OCI-LY7 (cell line): ENCODE measurements around the gene LSM4. TPM values are rescaled to one million over a fixed set of nuclear protein-coding genes. Genes with fewer than 3 reads are reported as not detected.
A peak's percentile ranks its signal among the peaks of the same experiment; 100 is the strongest.

Experiments
- BruUV-seq: library from RNA; stranded (reverse); fragments of 400-500 nt; replicated peaks from 2 replicates; lab custom pipeline; 2021; lab: Mats Ljungman, UMichigan
- CTCF ChIA-PET: fragments of 300-600 bp; sonication (Branson Sonifier 250); formaldehyde crosslinking; loops from one replicate; lab custom pipeline; 2022; ENCODE audit warnings: antibody characterized with exemption; ENCODE audit not compliant: unreplicated experiment; lab: Charles Lee
- POLR2A ChIA-PET: fragments of 300-600 bp; sonication (Branson Sonifier 250); formaldehyde crosslinking; loops from one replicate; lab custom pipeline; 2022; ENCODE audit warnings: antibody characterized with exemption; lab: Charles Lee
- DNase-seq: peaks from one replicate; pipeline ENCODE4 v3.0.0-alpha.2; 2015; ENCODE audit warnings: low spot score
- H2AFZ ChIP-seq: fragments of 200-600 bp; sonication (generic), shearing (Covaris generic); 2 replicates; pipeline ENCODE4 v1.6.1; 2014; ENCODE audit warnings: mild to moderate bottlenecking, antibody characterized with exemption, low read length, moderate library complexity
- H3K27ac ChIP-seq: fragments of 200-600 bp; sonication (generic); 2 replicates; pipeline ENCODE4 v1.5.1; 2014; ENCODE audit warnings: mixed run types, low read depth, mild to moderate bottlenecking, moderate library complexity, low read length, inconsistent platforms; ENCODE audit not compliant: poor library complexity, severe bottlenecking
- H3K36me3 ChIP-seq: fragments of 200-600 bp; sonication (generic); 2 replicates; pipeline ENCODE4 v1.6.1; 2014; ENCODE audit warnings: mild to moderate bottlenecking, antibody characterized with exemption, low read length, moderate library complexity, mixed read lengths; ENCODE audit not compliant: insufficient read depth
- H3K4me1 ChIP-seq: fragments of 200-600 bp; sonication (generic); 2 replicates; pipeline ENCODE4 v1.5.1; 2014; ENCODE audit warnings: mild to moderate bottlenecking, low read length; ENCODE audit not compliant: insufficient read depth, poor library complexity, severe bottlenecking
- H3K4me2 ChIP-seq: fragments of 200-600 bp; sonication (generic); 2 replicates; pipeline ENCODE4 v1.6.1; 2014; ENCODE audit warnings: mild to moderate bottlenecking, low read length
- H3K4me3 ChIP-seq: fragments of 200-600 bp; sonication (generic); 2 replicates; pipeline ENCODE4 v1.5.1; 2014; ENCODE audit warnings: mild to moderate bottlenecking, low read depth, low read length; ENCODE audit not compliant: poor library complexity, severe bottlenecking
- H3K79me2 ChIP-seq: fragments of 200-600 bp; sonication (generic); 2 replicates; pipeline ENCODE4 v1.6.1; 2016; ENCODE audit warnings: low read depth, mild to moderate bottlenecking, low read length, moderate library complexity, mixed read lengths; ENCODE audit not compliant: insufficient read depth
- H3K9me2 ChIP-seq: fragments of 200-600 bp; sonication (generic); 2 replicates; pipeline ENCODE4 v1.6.1; 2016; ENCODE audit warnings: mild to moderate bottlenecking, low read length, mixed read lengths; ENCODE audit not compliant: insufficient read depth
- H3K9me3 ChIP-seq: fragments of 200-600 bp; sonication (generic); 2 replicates; pipeline ENCODE4 v1.6.1; 2014; ENCODE audit warnings: mild to moderate bottlenecking, mixed run types, low read length, mixed read lengths
- H4K20me1 ChIP-seq: fragments of 200-600 bp; sonication (generic); 2 replicates; pipeline ENCODE4 v1.6.1; 2014; ENCODE audit warnings: mild to moderate bottlenecking, antibody characterized with exemption, low read length, moderate library complexity, mixed read lengths; ENCODE audit not compliant: insufficient read depth
- EZH2phosphoT487 ChIP-seq: fragments of 200-600 bp; sonication (generic); IDR thresholded peaks from 2 replicates; pipeline ENCODE4 v1.6.1; 2018; ENCODE audit warnings: low read depth, borderline replicate concordance, mild to moderate bottlenecking, mixed run types, antibody characterized with exemption, low read length, moderate library complexity, mixed read lengths
- intact Hi-C: fragments of 100-400 bp; cut with micrococcal nuclease; formaldehyde crosslinking; loops from one replicate; pipeline ENCODE4 v1.10.0; 2022; ENCODE audit not compliant: unreplicated experiment
- total RNA-seq, 2 experiments: library from RNA; depleted of rRNA in 1 of 2; stranded (reverse); fragments of >200 nt in 1 of 2; shearing (Covaris generic) in 1 of 2; gene quantifications; 2 replicates each; pipeline ENCODE4 v1.2.3, GENCODE V29; 2014 to 2022
- TF ChIP-seq, protein P1 (sequence below): fragments of 200-600 bp; sonication (generic); conservative IDR thresholded peaks from 2 replicates; pipeline ENCODE4 v1.5.1; 2014; ENCODE audit warnings: mild to moderate bottlenecking, antibody characterized with exemption, low read length, moderate library complexity, mixed read lengths

The LSM4 gene
- total RNA-seq, 2 experiments from 2014 or later, result 232 to 451 TPM

DNA sequence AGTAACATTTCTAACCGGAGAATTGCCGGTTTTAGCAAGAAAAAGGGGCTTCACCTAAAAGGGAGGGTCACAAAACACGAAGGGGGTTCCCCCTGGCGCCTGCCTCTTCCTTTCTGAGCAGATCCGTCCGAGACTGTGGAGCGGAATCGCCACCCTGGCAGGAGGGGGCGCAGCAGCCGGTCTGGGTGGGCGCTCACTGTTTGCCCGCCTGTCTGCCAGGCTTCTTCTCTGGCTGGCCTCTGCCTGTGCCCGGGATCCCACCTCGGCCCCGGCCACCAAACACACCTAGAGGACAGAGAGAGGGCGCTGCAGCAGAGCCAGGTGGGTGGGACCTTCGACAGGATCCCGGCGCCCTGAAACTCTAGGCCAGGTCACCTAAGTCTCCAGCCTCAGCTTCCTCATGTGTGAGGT lies 15.6 kb downstream of the LSM4 start:
- H3K9me2 ChIP-seq, result no peaks in the 10 kb centered on the region
- peaks cover 63% of the 10 kb centered on the region for H3K36me3 ChIP-seq
- ChIA-PET POLR2A (interaction anchor here (0.6 to 1.0 kb wide), 2 partner anchors 14 to 210 kb away, joined by 3 to 5 read pairs; partner anchors contain the start of gene MAST3), CTCF (interaction anchor here (0.5 kb wide), 1 partner anchor 14 kb away, joined by 6 read pairs; no protein-coding TSS in a partner anchor)
- H3K4me3 ChIP-seq, result peak overlapping the region; percentile 35
- H3K4me2 ChIP-seq, result peak overlapping the region; percentile 85
- no peak overlapping the region for H2AFZ ChIP-seq
- H3K79me2 ChIP-seq, result no peaks in the 10 kb centered on the region
- DNase-seq, result peak; percentile 25
- no TSS peak for BruUV-seq
- intact Hi-C loops, result no loop called here
- no peaks in the 10 kb centered on the region for H4K20me1 ChIP-seq
- no peak for TF ChIP-seq EZH2phosphoT487
- TF ChIP-seq, protein P1, sequence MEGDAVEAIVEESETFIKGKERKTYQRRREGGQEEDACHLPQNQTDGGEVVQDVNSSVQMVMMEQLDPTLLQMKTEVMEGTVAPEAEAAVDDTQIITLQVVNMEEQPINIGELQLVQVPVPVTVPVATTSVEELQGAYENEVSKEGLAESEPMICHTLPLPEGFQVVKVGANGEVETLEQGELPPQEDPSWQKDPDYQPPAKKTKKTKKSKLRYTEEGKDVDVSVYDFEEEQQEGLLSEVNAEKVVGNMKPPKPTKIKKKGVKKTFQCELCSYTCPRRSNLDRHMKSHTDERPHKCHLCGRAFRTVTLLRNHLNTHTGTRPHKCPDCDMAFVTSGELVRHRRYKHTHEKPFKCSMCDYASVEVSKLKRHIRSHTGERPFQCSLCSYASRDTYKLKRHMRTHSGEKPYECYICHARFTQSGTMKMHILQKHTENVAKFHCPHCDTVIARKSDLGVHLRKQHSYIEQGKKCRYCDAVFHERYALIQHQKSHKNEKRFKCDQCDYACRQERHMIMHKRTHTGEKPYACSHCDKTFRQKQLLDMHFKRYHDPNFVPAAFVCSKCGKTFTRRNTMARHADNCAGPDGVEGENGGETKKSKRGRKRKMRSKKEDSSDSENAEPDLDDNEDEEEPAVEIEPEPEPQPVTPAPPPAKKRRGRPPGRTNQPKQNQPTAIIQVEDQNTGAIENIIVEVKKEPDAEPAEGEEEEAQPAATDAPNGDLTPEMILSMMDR, result peak; percentile 75
- peaks cover 54% of the 10 kb centered on the region for H3K4me1 ChIP-seq
- peak overlapping the region; percentile 94 for H3K27ac ChIP-seq
- no peaks in the 10 kb centered on the region for H3K9me3 ChIP-seq

- H3K4me1 ChIP-seq, result peaks cover 54% of the 10 kb centered on the region
- ChIA-PET CTCF (interaction anchor here (0.5 to 0.7 kb wide), 2 partner anchors 14 to 15 kb away, joined by 3 to 6 read pairs; no protein-coding TSS in a partner anchor), POLR2A (interaction anchor here (0.6 to 1.0 kb wide), 3 partner anchors 14 to 210 kb away, joined by 3 to 5 read pairs (median 3); partner anchors contain the start of gene MAST3)
- TF ChIP-seq, protein P1, result no peak
- no peak for TF ChIP-seq EZH2phosphoT487
- peak overlapping the region; percentile 94 for H3K27ac ChIP-seq
- H4K20me1 ChIP-seq, result no peaks in the 10 kb centered on the region
- no peak overlapping the region for H2AFZ ChIP-seq
- H3K9me2 ChIP-seq, result no peaks in the 10 kb centered on the region
- peaks cover 59% of the 10 kb centered on the region for H3K36me3 ChIP-seq
- DNase-seq, result peak; percentile 66
- H3K4me2 ChIP-seq, result peak overlapping the region; percentile 85
- intact Hi-C loops, result no loop called here
- BruUV-seq, result TSS peak; percentile 97
- peak overlapping the region; percentile 35 for H3K4me3 ChIP-seq
- H3K9me3 ChIP-seq, result no peaks in the 10 kb centered on the region
- H3K79me2 ChIP-seq, result no peaks in the 10 kb centered on the region
Observed at GRCh38 chr19:18306888-18307260, 16.0 kb downstream of the LSM4 start.
